Measurements from ENCODE around the gene GMDS.

Gene GMDS

DNA sequence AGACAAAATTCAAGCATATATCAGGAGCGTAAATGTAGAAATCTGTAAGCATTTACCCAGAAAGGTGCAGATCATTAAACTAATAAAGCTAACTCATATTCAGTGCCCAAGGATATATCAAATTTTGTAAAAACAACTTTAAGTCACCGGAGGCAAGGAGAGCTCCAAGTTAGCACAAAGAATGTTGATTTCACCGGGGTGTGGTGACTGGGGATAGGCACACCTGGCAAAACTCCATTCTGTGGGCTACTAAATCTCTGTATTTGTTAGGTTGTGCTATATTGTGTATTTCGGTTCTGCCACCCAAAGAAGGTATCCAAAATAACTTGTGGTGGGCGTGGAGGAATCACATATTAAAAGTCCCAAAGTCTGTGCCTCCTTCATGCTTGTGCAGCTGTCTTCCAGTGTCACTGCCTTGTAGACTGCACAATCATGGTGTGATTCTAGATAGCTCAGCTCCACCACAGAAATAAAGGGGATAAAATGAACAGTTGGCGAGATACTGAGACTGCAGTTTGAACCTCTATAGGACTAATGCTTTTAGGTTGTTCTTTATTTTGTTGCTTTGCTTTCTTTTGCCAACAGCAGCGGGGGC is 111.6 kb downstream of the GMDS start:
- no peak for DNase-seq (ENCODE audit: low spot score)

- DNase-seq (ENCODE audit: low spot score): no peak
These were observed 112.5 kb downstream of the GMDS start for GRCh38 chr6:2132916-2133315.

DNA sequence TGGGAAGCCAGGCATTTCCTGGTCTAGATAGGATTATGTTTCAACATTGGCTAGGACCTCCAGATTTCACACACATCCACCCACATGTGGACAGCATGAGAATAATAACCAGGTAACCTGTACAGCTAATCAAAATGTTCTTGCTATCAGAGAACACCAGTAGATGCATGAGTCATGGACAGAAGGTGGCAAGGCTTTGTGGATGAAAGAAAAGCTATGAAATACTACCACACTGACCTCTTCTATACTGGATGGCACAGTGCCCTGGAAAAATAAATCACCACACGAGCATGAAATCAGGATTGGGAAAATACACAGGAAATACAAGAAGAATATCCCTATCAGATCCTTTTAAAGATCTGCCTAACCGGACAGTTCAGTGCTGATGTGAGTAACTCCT is 113.0 kb downstream of the GMDS start:
- DNase-seq (ENCODE audit: low spot score): no peak

GRCh38 chr6:2129182-2129621 is 116.2 kb downstream of the GMDS start:
- DNase-seq (ENCODE audit: low spot score): no peak

GRCh38 chr6:2127484-2127911 is 117.9 kb downstream of the GMDS start:
- no peak for DNase-seq (ENCODE audit: low spot score)

GRCh38 chr6:2126351-2126750 is 119.1 kb downstream of the GMDS start:
- DNase-seq (ENCODE audit: low spot score): no peak

DNA sequence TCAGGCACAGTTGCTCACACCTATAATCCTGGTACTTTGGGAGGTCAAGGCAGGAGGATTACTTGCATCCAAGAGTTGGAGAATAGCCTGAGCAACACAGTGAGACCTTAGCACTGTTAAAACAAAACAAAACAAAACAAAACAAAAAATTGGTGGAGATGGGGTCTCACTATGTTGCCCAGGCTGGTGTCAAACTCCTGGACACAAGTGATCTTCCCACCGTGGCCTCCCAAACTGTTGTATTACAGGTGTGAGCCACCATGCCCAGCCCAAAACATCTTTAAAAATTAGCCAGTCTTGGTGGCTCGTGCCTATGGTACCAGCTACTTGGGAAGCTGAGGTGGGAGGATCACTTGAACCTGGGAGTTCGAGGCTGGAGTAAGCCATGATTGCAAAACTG is 120.2 kb downstream of the GMDS start:
- DNase-seq (ENCODE audit: low spot score): no peak

DNA sequence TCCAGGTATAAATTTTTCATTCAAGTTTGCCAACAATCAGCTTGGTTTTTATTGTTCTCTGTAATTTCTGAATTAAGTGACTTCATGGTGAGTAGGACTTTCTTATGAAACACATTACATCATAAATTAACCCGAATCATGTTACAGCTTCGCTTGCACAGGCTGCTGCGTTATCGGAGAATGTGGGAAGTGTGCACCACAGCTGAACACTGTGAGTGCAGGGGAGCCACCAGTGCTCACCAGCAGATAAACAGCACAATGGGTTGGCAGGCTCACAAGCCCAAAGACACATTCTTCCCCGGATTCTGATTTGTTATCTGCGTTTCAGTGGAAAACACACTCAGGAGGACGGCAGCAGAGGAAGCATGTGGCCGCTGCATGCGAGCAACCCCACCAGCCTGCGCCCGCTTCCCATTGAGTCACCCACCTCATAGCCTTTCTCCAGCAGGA is 121.1 kb downstream of the GMDS start:
- no peak for DNase-seq (ENCODE audit: low spot score)

DNA sequence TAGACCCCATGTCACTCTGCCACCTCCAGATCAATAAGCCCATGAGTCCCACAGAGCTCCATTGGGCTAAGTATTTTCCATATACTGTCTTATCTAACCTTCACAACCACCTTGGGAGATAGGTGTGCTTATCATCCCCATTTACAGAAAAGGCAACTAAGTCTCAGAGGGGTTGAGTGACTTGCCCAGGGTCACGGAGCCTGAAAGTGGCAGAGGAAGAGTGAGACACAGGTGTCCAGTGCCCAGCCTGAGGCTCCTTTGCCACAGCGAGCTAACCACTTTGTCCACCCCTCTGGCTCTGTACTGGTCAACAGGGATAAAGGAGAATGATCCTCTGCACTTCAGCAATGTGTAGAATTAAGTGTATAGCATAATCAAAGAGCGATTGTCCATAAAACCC is 124.5 kb downstream of the GMDS start:
- no peak for DNase-seq (ENCODE audit: low spot score)

DNA sequence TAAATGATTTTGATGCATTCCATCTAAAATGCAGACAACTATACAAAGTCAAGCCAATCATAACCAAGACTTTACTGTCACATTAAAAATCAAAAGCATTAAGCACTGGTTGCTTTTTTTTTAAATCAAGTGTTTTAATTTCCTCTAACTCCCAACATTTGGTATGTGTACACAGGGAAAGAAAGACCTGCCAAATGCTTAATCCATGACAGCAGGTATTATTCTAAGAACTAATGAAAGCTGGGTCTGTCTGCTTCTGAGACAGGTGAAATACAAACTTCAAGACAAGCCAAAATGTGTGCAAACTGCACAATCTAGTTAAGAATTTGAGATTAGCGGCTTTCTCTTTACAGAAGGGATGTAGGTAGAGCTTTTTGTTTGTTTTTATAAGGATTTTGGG is 126.1 kb downstream of the GMDS start:
- DNase-seq (ENCODE audit: low spot score): no peak

- DNase-seq (ENCODE audit: low spot score): no peak
These were observed 127.3 kb downstream of the GMDS start for GRCh38 chr6:2118136-2118535.

DNA sequence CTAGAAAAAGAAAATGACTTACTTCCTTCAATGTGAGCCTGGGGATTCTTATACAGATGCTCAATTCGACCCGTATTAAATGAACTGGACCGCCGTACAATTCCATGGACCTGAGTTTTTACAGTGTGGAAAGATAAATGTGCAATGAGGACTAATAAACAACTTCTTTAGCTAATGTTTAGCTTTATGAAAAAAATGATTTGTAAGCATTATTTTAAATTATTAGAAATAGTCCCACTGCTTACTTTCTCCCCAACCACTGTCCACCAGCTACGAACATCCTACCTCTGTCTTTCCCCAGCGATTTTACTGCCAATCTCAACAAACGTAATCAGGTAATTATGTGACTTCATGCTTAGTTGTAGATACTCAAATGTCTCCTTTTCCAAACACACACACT is 128.0 kb downstream of the GMDS start:
- no peak for DNase-seq (ENCODE audit: low spot score)

DNA sequence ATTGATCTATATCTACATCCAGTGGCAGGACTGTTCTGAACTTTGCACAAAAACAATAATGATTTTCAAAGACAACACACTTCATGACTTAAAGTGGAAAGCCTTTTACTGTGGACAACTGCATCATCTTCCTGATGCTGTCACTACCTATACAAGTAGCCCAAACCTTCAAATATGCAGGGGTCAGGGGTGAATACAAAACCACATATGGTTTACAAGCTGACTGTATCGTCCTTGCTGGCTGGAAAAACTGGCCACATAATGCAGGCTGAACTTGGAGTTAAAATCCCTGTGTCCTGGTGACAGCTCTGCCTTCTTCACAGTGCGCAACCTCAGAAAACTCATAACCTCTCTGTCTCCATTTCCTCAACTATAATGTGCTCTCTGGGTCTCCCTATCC is 128.9 kb downstream of the GMDS start:
- DNase-seq (ENCODE audit: low spot score): no peak

GRCh38 chr6:2114100-2114499 is 131.3 kb downstream of the GMDS start:
- DNase-seq (ENCODE audit: low spot score): no peak

DNA sequence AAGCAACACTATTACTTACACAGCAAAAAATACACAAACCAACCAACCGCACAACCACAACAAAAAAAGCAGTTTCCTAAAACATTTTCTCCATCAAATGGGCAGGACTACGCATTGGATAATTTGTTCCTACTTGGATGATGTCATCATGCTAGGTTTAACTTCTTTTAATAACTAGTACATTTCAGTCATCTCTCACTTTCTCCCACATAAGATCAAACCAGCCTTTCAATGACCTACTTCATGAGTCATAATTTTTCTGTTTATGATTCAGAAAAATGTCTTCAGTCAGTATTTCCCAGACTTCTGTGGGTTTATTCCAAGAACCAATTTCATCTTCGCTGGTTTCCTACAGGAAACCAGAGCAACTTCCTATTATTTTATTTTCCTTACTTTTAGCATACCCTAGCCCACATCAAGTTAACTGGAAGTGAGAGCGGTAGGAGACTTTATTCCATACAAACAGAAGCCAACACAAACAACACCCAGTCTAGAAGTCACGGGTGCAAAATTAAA is 134.2 kb downstream of the GMDS start:
- no peak for DNase-seq (ENCODE audit: low spot score)

- DNase-seq (ENCODE audit: low spot score): no peak
These were observed 134.9 kb downstream of the GMDS start for GRCh38 chr6:2110504-2110903.

- DNase-seq (ENCODE audit: low spot score): no peak
These were observed 135.6 kb downstream of the GMDS start for GRCh38 chr6:2109796-2110195.

DNA sequence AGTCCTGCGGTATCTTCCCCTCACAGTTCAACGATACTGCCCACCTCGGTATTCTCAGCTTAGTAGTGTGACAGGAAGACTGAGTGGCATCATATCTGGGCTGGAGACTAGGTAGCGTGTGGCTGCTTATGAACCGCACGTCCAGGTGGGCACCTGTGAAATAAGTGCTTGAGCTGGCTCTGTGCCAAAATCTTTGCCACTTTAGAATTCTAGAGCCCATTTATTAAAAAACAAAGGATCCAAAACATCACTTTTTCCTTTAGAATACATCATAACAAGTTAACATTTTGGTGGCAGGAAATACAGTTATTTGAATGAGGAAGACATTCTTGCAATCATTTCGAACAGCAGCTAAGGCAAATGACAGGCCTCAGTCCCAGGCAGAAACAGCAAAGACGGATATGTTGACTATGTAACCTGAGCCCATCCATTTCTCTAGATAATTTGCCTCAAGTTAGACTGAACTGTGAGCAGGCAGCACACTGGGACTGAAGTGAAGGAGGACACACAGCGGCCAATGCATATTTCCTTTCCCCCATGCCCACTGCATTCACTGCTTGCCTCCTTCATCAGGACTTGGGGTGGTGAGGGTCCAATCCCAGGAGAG is 136.6 kb downstream of the GMDS start:
- DNase-seq (ENCODE audit: low spot score): no peak

- no peak for DNase-seq (ENCODE audit: low spot score)
These were observed 140.9 kb downstream of the GMDS start for GRCh38 chr6:2104524-2104880.

- peak; percentile 52 for DNase-seq (ENCODE audit: low spot score)
These were observed 141.5 kb downstream of the GMDS start for GRCh38 chr6:2103765-2104523.

GRCh38 chr6:2102966-2103365 is 142.4 kb downstream of the GMDS start:
- DNase-seq (ENCODE audit: low spot score): no peak

DNA sequence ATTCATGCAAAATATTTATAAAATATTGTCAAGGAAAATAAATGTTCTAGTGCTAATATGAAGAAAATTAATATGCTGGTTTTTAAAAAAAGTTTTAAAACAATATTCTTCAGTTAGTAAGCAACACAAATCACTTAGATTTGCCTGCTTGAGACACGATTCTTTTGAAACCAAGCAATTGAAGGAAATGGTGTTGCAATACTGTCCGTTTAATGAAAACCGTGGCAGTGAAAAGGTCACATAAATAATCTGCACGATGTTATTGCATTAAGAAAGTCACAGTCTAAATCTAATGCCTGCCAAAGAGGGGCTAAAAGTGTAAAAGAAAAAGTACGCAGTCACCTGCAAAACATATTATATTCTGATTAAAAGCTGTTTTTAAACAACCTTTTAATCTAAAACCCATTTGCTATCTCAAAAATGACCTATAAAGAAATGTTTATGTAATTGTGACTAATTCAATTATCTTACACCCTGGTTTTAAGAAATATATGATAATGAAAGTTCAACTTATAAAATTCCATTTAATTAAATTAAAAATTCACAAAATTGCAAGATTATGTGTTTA is 143.0 kb downstream of the GMDS start:
- no peak for DNase-seq (ENCODE audit: low spot score)

DNA sequence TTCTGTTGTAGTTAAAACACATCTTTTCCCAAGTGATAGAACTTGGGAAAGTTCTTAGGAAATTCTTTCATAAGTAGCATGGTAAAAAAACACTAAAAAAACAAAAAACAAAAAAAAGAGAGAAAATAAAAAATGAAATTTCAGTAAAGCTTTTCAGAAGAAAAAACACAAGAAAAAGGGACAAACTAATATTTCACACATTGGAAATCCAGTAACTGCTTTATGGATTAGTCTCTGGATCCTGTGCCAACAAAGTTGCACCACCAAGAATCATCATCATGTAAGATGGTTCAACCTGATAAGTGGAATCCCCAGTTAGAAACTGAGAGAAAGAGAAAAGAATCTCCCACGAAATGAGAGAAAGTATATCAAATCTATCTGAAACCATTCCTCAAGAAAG is 144.2 kb downstream of the GMDS start:
- DNase-seq (ENCODE audit: low spot score): no peak

Data from D341Med (cell line).